ENCODE results near the gene AATF. TPM values are rescaled to one million over a fixed set of nuclear protein-coding genes. Genes with fewer than 3 reads are reported as not detected.

Gene AATF
- polyA plus RNA-seq, 5 donors, result 30.3 to 39.3 (median 37.8) TPM

- DNase-seq, result no peak
Observed at GRCh38 chr17:36977066-36977465, 28.3 kb downstream of the AATF start.

GRCh38 chr17:36977568-36977967 is 28.8 kb downstream of the AATF start:
- no peak for DNase-seq

GRCh38 chr17:36978810-36979564 is 30.2 kb downstream of the AATF start:
- no peak for DNase-seq

GRCh38 chr17:36979565-36979941 is 30.8 kb downstream of the AATF start:
- DNase-seq, result no peak

GRCh38 chr17:36980280-36980761 is 31.6 kb downstream of the AATF start:
- no peak for DNase-seq

DNA sequence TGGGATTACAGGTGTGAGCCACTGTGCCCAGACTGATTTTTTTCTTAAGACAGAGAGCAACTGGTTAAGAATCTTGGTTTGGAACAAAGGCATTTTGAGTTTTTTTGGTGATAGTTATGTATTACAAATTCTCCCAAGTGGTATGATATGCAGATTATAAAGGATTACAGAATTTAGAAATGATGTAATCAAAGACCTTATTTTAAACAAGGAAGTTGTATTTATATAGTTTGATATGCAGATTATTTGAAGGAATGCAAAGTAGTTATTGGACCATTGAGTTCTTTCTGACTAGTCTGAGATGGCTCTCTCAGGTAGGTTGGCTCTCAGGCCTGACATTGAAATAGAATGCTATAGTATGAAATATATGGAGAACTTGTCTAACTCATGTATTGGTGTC is 34.9 kb downstream of the AATF start:
- no peak for DNase-seq

- DNase-seq, result no peak
Observed at GRCh38 chr17:36989173-36989572, 40.4 kb downstream of the AATF start.

DNA sequence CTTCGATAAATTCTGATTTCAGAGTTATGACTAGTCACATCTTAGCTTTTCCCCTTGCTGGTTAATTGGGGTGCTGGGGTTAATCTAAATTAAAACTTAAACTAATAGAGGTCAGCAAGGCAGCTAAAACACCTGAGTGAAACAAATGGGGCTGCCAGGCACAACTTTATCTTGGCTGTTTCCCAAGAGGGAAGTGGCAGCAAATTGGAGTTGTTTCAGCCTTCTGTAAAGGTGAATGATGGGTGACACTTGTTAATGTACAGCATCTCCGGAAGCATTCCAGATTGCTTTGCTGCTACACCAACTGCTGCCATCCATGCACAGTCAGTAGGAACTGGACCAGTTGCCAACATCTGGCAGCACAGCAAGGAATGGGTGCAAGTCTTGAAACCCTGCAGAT is 43.9 kb downstream of the AATF start:
- no peak for DNase-seq

DNA sequence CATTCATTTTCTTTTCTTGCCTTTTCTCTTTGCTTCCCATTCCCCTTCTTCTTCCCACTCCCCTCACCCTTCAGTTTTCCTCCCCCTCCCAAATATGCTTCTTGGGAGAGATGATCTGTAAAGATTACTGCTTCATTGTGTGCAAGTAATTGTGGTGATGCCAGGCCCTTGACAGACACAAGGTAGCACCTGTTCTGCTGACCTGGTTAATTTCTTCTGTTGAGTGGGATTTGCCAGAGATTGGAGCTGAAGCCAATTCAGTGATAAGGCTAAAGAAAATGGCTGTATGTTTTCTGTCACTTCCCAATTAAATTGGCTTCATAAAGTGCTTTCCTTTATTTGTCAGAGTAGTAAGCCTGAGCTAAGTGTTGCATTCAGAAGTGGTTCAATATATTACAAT is 44.5 kb downstream of the AATF start:
- no peak for DNase-seq

DNA sequence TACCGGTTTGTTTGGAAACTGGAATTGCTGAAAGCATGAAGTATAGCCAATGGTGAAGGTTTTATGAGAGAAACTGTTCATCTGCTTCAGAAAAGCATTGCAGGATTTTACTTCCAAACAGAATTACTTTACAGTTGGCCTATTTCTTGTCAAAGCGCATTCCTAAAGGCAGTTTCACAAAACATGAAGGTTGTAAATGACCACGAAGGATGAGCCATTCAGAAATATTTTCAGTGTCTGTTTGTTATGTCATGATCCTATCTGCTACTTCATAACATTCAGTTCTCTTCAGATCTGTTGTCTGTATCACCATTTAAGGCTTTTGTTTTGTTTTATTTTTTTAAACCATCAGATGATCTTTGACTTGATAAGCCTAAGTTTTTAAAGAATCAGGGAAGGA is 45.7 kb downstream of the AATF start:
- DNase-seq, result no peak

- DNase-seq, result no peak
Observed at GRCh38 chr17:36999471-36999870, 50.7 kb downstream of the AATF start.

GRCh38 chr17:37016780-37017179 is 68.0 kb downstream of the AATF start:
- DNase-seq, result no peak

- DNase-seq, result peak in 1 of 2 donors; percentile 13
Observed at GRCh38 chr17:37017404-37017803, 68.7 kb downstream of the AATF start.

DNA sequence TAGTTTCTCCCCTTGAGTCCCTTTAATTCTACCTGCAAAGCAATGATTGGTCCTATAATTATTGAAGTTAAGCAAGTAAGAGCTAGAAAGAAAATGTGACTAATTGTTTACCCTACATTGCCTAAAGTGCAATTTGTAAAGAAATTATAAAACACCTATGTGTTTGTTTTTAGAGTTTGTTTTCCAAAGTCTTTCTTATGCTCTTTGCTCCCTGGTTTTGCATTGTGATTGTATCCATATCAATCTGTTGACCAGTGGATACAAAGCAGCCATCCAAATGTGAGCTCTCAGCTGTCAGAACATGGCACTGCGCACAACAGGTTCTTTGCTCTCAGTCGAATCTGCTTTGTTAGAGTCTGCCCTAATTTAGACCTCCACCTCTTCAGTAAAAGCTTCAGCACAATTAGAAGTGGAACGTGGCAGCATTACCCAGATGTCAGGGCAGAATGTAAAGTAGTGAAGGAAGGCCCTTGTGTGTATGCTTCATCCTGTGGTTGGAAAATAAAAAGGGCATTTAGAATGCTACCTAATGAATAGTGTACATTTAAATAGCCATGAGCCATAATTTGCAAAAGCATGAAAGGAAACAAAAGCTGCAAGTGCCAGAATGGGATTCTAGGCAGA is 70.5 kb downstream of the AATF start:
- no peak for DNase-seq

- DNase-seq, result no peak
Observed at GRCh38 chr17:37019741-37020129, 71.0 kb downstream of the AATF start.

GRCh38 chr17:37024181-37024637 is 75.5 kb downstream of the AATF start:
- no peak for DNase-seq

DNA sequence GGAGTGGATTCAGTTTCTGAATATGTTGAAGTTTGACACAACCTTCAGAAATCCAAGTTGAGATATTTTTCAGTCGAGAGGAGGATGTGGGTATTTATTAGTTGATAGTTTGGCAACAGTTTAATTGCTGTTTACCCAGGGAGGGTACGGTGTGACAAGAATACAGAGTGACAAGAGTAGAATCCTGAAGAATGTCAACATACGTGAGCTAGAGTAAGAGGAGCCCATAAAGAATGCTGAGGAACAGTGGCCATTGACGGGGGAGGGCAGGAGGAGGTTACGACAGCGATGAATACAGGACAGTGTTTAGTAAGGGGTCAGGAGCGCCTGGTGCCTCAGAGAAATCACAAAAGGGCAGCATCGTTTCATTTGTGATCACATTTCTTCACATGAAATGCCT is 76.5 kb downstream of the AATF start:
- DNase-seq, result no peak

GRCh38 chr17:37025847-37026530 is 77.2 kb downstream of the AATF start:
- no peak for DNase-seq

GRCh38 chr17:37026531-37026869 is 77.7 kb downstream of the AATF start:
- DNase-seq, result no peak

- DNase-seq, result no peak
Observed at GRCh38 chr17:37028040-37028439, 79.3 kb downstream of the AATF start.

DNA sequence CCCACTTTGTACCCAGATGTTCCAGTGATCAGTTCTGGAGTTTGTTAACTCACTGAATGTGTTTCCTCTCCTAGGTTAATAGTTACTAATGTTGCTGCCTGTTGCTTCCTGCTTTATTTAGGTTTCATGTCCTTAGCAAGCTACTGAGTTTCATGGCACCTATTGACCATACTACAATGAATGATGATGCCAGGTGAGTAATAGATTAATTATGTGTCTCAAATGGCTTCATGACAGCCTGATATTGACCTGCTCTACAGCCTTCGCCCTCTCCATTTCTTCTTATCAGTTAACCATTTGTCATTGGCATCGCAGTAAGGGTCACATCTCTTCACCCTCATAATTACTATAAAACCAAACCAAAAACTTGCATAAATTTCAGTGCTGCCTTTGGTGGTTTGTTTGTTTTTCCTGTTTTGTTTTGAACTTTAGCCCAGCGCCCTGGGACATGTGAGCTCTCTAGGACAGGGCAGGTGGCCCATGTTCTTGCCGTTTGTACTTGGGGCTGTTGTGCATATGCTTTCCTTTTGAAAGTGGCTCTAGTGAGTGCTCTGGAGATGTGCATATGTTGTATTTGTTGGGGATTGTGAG is 82.8 kb downstream of the AATF start:
- DNase-seq, result no peak

DNA sequence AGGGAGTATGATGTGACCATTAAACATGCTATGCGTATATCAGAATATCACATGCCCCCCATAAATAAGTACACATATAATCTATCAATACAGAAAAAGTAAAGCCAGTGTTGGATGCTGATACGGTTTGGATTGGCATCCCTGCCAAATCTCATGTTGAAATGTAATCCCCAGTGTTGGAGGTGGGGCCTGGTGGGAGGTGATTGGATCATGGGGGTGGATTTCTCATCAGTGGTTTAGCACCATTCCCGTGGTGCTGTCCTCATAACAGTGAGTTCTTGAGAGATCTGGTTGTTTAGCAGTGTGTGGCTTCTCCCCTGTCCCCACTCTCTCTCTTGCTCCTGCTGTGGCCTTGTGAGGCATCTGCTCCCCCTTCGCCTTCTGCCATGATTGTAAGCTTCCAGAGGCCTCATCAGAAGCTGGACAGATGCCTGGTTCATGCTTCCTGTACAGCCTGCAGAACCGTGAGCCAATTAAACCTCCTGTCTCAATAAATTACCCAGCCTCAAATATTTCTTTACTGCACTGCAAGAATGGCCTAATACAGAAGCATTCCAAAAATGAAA is 88.9 kb downstream of the AATF start:
- DNase-seq, result no peak

Measured in right lung (tissue), 5 donors.